HepG2 (cell line): ENCODE results near the gene DMAC1. TPM values are rescaled to one million over a fixed set of nuclear protein-coding genes. Genes with fewer than 3 reads are reported as not detected.
A peak's percentile ranks its signal among the peaks of the same experiment; 100 is the strongest.

Source experiments
- CEBPB ChIP-seq: IDR thresholded peaks from 2 replicates; pipeline ENCODE4 v1.6.1; 2011; ENCODE audit warnings: low read depth, low read length, improper control_type of control experiment, borderline replicate concordance
- CREM ChIP-seq, 2 experiments: sonication (generic) in 1 of 2; formaldehyde crosslinking in 1 of 2; IDR thresholded peaks; 2 replicates each; pipeline versions ENCODE4 v1.4.0 to v1.6.1; 2016 to 2020; ENCODE audit warnings: antibody characterized with exemption in 1 of 2, mild to moderate bottlenecking in 1 of 2, missing genetic modification reagents in 1 of 2
- EED ChIP-seq: sonication (generic); formaldehyde crosslinking; IDR thresholded peaks from 2 replicates; pipeline ENCODE4 v1.5.0; 2020; ENCODE audit warnings: mild to moderate bottlenecking, missing genetic modification reagents
- GPN1 ChIP-seq: sonication (generic); formaldehyde crosslinking; IDR thresholded peaks from 2 replicates; pipeline ENCODE4 v1.5.1; 2020; ENCODE audit warnings: missing genetic modification reagents, borderline replicate concordance
- GZF1 ChIP-seq: sonication (generic); formaldehyde crosslinking; IDR thresholded peaks from 2 replicates; pipeline ENCODE4 v1.5.1; 2020; ENCODE audit warnings: mild to moderate bottlenecking, missing genetic modification reagents
- HHEX ChIP-seq: IDR thresholded peaks from 2 replicates; pipeline ENCODE4 v1.6.1; 2016; ENCODE audit warnings: control low read depth
- LRRFIP1 ChIP-seq: sonication (generic); formaldehyde crosslinking; conservative IDR thresholded peaks from 2 replicates; pipeline ENCODE4 v1.4.0; 2020; ENCODE audit warnings: missing genetic modification reagents
- MEIS1 ChIP-seq: sonication (generic); formaldehyde crosslinking; IDR thresholded peaks from 2 replicates; pipeline ENCODE4 v1.9.0; 2021; ENCODE audit warnings: mild to moderate bottlenecking, missing genetic modification reagents, moderate library complexity, borderline replicate concordance
- MEIS2 ChIP-seq: sonication (generic); formaldehyde crosslinking; IDR thresholded peaks from 2 replicates; pipeline ENCODE4 v1.9.0; 2021; ENCODE audit warnings: mild to moderate bottlenecking, missing genetic modification reagents
- MTA3 ChIP-seq: sonication (generic); formaldehyde crosslinking; IDR thresholded peaks from 2 replicates; pipeline ENCODE4 v1.4.0; 2020; ENCODE audit warnings: missing genetic modification reagents
- NFKBIZ ChIP-seq: IDR thresholded peaks from 2 replicates; pipeline ENCODE4 v1.6.1; 2018; ENCODE audit warnings: missing genetic modification reagents, missing compliant biosample characterization
- NFRKB ChIP-seq: fragments of 450-650 bp; IDR thresholded peaks from 2 replicates; pipeline ENCODE4 v1.6.1; 2017
- NKX3-1 ChIP-seq: sonication (generic); formaldehyde crosslinking; IDR thresholded peaks from 2 replicates; pipeline ENCODE4 v1.5.0; 2020; ENCODE audit warnings: missing genetic modification reagents
- PAWR ChIP-seq: sonication (generic); formaldehyde crosslinking; IDR thresholded peaks from 2 replicates; pipeline ENCODE4 v1.4.0; 2020; ENCODE audit warnings: missing genetic modification reagents, mild to moderate bottlenecking, borderline replicate concordance
- RARG ChIP-seq: sonication (generic); formaldehyde crosslinking; IDR thresholded peaks from 2 replicates; pipeline ENCODE4 v1.4.0; 2020; ENCODE audit warnings: low read depth, mild to moderate bottlenecking, missing genetic modification reagents
- REXO4 ChIP-seq: sonication (generic); formaldehyde crosslinking; IDR thresholded peaks from 2 replicates; pipeline ENCODE4 v1.8.0; 2022; ENCODE audit warnings: missing genetic modification reagents, mild to moderate bottlenecking, borderline replicate concordance
- SMAD9 ChIP-seq: sonication (generic); formaldehyde crosslinking; IDR thresholded peaks from 2 replicates; pipeline ENCODE4 v1.5.1; 2020; ENCODE audit warnings: mild to moderate bottlenecking, missing genetic modification reagents
- SMYD3 ChIP-seq: sonication (generic); formaldehyde crosslinking; IDR thresholded peaks from 2 replicates; pipeline ENCODE4 v1.8.1; 2023; ENCODE audit warnings: mild to moderate bottlenecking, missing genetic modification reagents
- TMF1 ChIP-seq: sonication (generic); formaldehyde crosslinking; IDR thresholded peaks from 2 replicates; pipeline ENCODE4 v1.8.1; 2022; ENCODE audit warnings: low read depth, missing genetic modification reagents
- TP53 ChIP-seq: sonication (generic); formaldehyde crosslinking; conservative IDR thresholded peaks from 2 replicates; pipeline ENCODE4 v1.4.0; 2020; ENCODE audit warnings: missing genetic modification reagents
- XRCC5 ChIP-seq: fragments of 200-400 bp; formaldehyde crosslinking; optimal IDR thresholded peaks from 2 replicates; pipeline ENCODE3; 2017; ENCODE audit warnings: mild to moderate bottlenecking, low read length
- ZBTB20 ChIP-seq: sonication (generic); formaldehyde crosslinking; IDR thresholded peaks from 2 replicates; pipeline ENCODE4 v1.8.1; 2023; ENCODE audit warnings: missing genetic modification reagents, low read depth, mild to moderate bottlenecking, borderline replicate concordance
- ZFYVE20 ChIP-seq: sonication (generic); formaldehyde crosslinking; IDR thresholded peaks from 2 replicates; pipeline ENCODE4 v1.8.0; 2023; ENCODE audit warnings: low read depth, mild to moderate bottlenecking, moderate library complexity, missing genetic modification reagents, borderline replicate concordance
- ZNF160 ChIP-seq: sonication (generic); formaldehyde crosslinking; IDR thresholded peaks from 2 replicates; pipeline ENCODE4 v1.8.0; 2022; ENCODE audit warnings: mild to moderate bottlenecking, inconsistent platforms, missing genetic modification reagents
- ZNF263 ChIP-seq: sonication (generic); formaldehyde crosslinking; IDR thresholded peaks from 2 replicates; pipeline ENCODE4 v1.4.0; 2020; ENCODE audit warnings: missing genetic modification reagents
- ZNF350 ChIP-seq: sonication (generic); formaldehyde crosslinking; IDR thresholded peaks from 2 replicates; pipeline ENCODE4 v1.4.0; 2020; ENCODE audit warnings: mild to moderate bottlenecking, low read depth, missing genetic modification reagents, borderline replicate concordance
- ZNF546 ChIP-seq: sonication (generic); formaldehyde crosslinking; conservative IDR thresholded peaks from 2 replicates; pipeline ENCODE4 v1.8.1; 2023; ENCODE audit warnings: mild to moderate bottlenecking, missing genetic modification reagents
- ZNF570 ChIP-seq: sonication (generic); formaldehyde crosslinking; IDR thresholded peaks from 2 replicates; pipeline ENCODE4 v1.4.0; 2020; ENCODE audit warnings: mild to moderate bottlenecking, missing genetic modification reagents, borderline replicate concordance
- ZNF777 ChIP-seq: sonication (generic); formaldehyde crosslinking; IDR thresholded peaks from 2 replicates; pipeline ENCODE4 v1.4.0; 2020; ENCODE audit warnings: missing genetic modification reagents
- polyA plus RNA-seq, 8 experiments: library from polyadenylated mRNA; depleted of rRNA in 3 of 8; stranded (reverse) in 7 of 8; unstranded in 1 of 8; fragments of >200 nt; fragmentation: Illumina TruSeq in 4 of 8; extraction: Trizol in 4 of 8; gene quantifications; 2 replicates each; pipeline versions ENCODE4 v1.2.1 to v1.2.3, GENCODE V29; 2011 to 2016; ENCODE audit warnings: low read depth in 4 of 8, missing spikeins in 1 of 8, mixed read lengths in 1 of 8; ENCODE audit not compliant: insufficient read depth in 1 of 8
- total RNA-seq, 5 experiments: library from RNA; depleted of rRNA; stranded (reverse); fragments of >200 nt; fragmentation: Illumina TruSeq; extraction: Trizol; gene quantifications; 2 replicates each; pipeline ENCODE4 v1.2.3, GENCODE V29; 2016; ENCODE audit warnings: low read depth in 1 of 5
- TF ChIP-seq, protein P1 (sequence below): sonication (generic); formaldehyde crosslinking; IDR thresholded peaks from 2 replicates; pipeline ENCODE4 v1.5.0; 2020; ENCODE audit warnings: missing genetic modification reagents

Gene DMAC1
- total and polyA plus RNA-seq, 2 of the 13 experiments (the other 11 are each of a cell fraction or from before 2014, with no cell fraction given), result 44.3 to 72.9 TPM

DNA sequence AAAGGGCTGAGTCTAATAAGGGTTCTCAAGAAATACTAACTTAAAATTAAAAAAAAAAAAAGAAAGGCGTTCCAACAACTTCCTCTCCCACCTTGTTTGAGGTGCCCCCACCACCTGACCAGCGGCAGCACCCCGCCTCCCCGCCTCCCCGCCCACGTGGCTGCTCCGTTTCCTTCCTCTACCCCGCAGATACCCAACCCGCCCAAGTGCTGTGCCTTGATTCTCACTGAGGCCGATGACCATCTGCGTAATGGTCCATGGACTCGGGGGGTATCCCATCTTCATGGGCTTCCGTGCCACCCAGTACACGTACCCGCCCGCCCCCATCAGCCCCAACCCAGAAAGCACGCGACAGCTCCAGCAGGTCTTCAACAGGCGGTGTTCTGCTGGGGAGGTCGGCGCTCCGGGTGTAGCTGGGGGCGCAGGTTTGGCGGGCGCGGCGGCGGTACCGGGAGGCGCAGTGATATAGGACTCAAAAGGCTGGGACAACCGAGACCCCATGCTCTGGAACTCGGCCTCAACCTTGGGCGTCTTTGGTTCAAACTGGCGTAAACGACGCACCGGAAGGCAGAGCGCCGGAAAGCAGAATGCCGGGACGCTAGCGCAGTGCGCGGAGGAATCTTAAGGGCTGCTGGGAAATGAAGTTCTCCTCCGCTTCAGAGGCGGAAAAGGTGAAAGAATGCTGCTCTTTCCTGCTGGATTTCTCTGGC, at the start of gene DMAC1 (continued):
- TF ChIP-seq ZBTB20 (CRISPR knock-in tag) (peak; percentile 51; the same call in 1 of the 2 replicates), SMYD3 (CRISPR knock-in tag) (no peak), MTA3 (no peak), PAWR (CRISPR knock-in tag) (no peak), TP53 (CRISPR knock-in tag) (no peak), ZFYVE20 (CRISPR knock-in tag) (no peak), SMAD9 (CRISPR knock-in tag) (no peak), GZF1 (CRISPR knock-in tag) (no peak), ZNF570 (CRISPR knock-in tag) (no peak), CEBPB (no peak), ZNF160 (no peak), NFKBIZ (CRISPR knock-in tag) (no peak), EED (CRISPR knock-in tag) (no peak), MEIS1 (CRISPR knock-in tag) (peak; percentile 25; the same call in 1 of the 2 replicates), GPN1 (CRISPR knock-in tag) (no peak), MEIS2 (CRISPR knock-in tag) (no peak), RARG (no peak), REXO4 (CRISPR knock-in tag) (no peak), ZNF263 (no peak), XRCC5 (peak; percentile 41), ZNF546 (no peak), ZNF777 (CRISPR knock-in tag) (no peak; the same call in 1 of the 2 replicates), NKX3-1 (CRISPR knock-in tag) (no peak), ZNF350 (CRISPR knock-in tag) (no peak; the same call in 1 of the 2 replicates), CREM (IDR thresholded peaks at IDR 0.05) (peak; percentile 84), CREM (CRISPR knock-in tag; IDR thresholded peaks at IDR 0.05) (no peak), NFRKB (no peak), TMF1 (CRISPR knock-in tag) (no peak), HHEX (CRISPR knock-in tag) (no peak), LRRFIP1 (CRISPR knock-in tag) (no peak)
- TF ChIP-seq, protein P1, sequence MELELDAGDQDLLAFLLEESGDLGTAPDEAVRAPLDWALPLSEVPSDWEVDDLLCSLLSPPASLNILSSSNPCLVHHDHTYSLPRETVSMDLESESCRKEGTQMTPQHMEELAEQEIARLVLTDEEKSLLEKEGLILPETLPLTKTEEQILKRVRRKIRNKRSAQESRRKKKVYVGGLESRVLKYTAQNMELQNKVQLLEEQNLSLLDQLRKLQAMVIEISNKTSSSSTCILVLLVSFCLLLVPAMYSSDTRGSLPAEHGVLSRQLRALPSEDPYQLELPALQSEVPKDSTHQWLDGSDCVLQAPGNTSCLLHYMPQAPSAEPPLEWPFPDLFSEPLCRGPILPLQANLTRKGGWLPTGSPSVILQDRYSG (CRISPR knock-in tag), result no peak
